GM12865 (cell line): Measurements from ENCODE around the gene TEX10.
"Not testable (repeated sequence)": the region's sequence is repeated elsewhere in the genome, so short reads cannot be mapped to it uniquely, and the experiment has no call there.

Experiments used
- DNase-seq: peaks from one replicate; pipeline ENCODE4 v3.0.0; 2010; ENCODE audit warnings: low read depth
- H3K4me3 ChIP-seq: 2 replicates; pipeline ENCODE4 v1.5.1; 2011; ENCODE audit warnings: mild to moderate bottlenecking, low read depth, low read length, control low read depth
- TF ChIP-seq, protein P1 (sequence below): IDR thresholded peaks from 2 replicates; pipeline ENCODE4 v1.5.1; 2011; ENCODE audit warnings: low read length, control low read depth, low read depth, inconsistent platforms; ENCODE audit not compliant: insufficient read depth; ENCODE audit errors: missing control alignments

Gene TEX10

DNA sequence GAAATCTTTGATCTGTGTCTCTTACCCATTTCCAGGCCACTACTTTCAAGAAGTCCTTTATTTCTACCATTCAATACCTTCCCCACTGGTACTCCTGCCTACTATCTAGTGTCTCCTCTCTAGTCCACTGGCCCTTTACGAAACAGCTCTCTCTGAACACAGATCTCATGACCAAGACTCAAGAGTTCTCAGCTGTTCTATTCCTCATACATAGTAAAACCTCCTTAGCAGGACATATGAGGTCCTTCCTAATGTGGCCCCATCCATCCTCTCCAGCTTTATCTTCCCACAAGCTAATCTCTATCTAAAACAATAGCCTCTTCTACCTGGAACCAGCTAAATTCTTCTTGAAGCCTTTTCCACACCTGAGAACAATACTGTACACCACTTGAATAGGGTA lies 2.6 kb downstream of the TEX10 start:
- no peak overlapping the region for H3K4me3 ChIP-seq
- TF ChIP-seq, protein P1, sequence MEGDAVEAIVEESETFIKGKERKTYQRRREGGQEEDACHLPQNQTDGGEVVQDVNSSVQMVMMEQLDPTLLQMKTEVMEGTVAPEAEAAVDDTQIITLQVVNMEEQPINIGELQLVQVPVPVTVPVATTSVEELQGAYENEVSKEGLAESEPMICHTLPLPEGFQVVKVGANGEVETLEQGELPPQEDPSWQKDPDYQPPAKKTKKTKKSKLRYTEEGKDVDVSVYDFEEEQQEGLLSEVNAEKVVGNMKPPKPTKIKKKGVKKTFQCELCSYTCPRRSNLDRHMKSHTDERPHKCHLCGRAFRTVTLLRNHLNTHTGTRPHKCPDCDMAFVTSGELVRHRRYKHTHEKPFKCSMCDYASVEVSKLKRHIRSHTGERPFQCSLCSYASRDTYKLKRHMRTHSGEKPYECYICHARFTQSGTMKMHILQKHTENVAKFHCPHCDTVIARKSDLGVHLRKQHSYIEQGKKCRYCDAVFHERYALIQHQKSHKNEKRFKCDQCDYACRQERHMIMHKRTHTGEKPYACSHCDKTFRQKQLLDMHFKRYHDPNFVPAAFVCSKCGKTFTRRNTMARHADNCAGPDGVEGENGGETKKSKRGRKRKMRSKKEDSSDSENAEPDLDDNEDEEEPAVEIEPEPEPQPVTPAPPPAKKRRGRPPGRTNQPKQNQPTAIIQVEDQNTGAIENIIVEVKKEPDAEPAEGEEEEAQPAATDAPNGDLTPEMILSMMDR: no peak
- DNase-seq: no peak

DNA sequence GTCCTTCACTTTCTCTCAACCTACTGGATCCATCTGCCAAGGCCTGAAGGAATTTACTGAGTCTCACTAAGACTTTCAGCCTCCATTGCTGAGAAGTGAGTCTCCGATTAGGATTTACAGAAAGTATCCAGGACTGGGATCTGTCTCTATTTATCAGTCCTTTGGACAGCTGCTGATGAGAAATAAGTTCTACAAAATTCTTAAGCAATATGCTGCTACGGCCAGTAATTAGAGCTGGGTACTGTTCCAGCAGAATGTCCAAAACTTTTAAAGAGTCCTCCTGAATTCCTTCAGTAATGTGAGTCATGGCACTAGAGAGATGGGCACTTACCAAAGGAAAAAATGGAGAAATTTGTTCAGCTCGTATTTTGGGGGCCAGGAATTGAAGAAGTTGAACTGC lies 5.9 kb downstream of the TEX10 start:
- no peak for DNase-seq
- no peak overlapping the region for H3K4me3 ChIP-seq
- TF ChIP-seq, protein P1: no peak

DNA sequence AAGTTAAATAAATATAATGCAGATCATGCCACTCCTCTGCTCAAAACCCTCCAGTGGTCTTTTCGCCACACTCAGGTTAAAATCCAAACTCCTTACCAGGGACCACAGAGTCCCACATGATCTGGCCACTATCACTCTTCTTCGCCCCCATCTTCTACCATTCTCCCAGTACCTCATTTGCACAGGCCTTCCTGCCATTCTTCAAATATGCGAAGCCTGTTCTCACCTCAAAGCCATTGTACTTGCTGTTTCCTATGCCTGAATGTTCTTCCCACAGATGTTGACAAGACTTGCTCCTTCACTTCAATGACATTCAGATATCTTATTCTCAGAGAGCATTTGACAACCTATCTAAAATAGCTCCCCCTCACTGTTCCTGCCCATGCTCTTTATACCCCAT lies 10.9 kb downstream of the TEX10 start:
- H3K4me3 ChIP-seq: no peak overlapping the region
- TF ChIP-seq, protein P1: no peak
- DNase-seq: no peak

DNA sequence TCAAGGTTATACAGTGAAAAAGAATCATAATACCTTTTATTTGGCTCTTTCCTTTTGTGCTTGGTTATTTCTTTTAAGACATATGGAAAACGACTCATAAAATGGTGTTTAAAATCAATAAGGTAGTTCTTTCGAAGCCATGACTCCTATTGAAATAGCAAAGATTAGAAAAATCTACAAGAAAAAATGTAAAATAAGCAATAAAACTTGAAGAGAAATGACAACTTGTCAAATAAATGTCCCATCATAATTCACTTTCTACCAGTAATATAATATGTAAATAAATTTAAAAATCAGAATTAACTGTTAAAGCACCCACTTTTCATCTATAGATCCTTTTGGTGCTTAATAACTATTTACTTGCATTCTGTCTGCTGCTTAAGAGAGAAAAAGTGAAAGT lies 12.5 kb downstream of the TEX10 start:
- H3K4me3 ChIP-seq: no peak overlapping the region
- no peak for DNase-seq
- TF ChIP-seq, protein P1: no peak

DNA sequence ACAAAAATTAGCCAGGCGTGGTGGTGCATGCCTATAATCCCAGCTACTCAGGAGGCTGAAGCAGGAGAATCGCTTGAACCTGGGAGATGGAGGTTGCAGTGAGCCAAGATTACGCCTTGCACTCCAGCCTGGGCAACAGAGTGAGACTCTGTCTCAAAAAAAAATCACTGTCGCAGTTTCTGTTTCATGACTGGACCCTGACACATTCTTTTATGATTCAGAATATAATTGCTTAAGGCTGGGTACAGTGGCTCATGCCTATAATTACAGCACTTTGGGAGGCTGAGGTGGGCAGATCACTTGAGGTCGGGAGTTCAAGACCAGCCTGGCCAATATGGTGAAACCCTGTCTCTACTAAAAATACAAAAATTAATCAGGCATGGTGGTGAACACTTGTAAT lies 14.0 kb downstream of the TEX10 start:
- not testable (repeated sequence) for DNase-seq, H3K4me3 ChIP-seq

DNA sequence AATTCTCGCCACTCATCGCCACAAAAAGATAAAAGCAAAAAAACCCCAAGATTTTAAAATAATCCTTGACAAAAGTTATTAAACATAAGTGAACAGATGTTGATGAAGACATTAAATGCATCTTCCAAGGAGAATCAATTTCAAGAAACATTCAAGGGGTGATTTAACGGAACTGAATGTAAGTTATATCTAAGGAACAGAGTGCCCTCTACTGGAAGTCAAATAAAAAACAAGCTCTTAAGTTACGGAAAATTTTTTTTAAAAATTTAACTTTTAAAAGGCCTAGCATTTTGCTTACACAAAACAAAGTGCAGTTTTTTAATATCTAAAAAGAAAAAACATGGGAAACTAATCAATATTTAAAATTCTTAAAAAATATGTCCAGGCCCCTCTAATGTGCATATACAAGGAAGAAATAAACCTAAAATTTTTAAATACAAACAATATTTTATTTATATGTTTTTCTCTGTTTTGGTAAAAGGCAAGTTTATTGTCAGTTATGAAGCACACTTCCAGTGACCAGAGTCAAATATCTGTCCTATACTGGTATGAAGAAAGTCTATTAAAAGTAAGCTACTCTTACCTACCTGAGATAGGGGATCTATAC lies 28.0 kb downstream of the TEX10 start:
- peak; percentile 30 for DNase-seq
- TF ChIP-seq, protein P1: peak; percentile 24
- H3K4me3 ChIP-seq: no peak overlapping the region

DNA sequence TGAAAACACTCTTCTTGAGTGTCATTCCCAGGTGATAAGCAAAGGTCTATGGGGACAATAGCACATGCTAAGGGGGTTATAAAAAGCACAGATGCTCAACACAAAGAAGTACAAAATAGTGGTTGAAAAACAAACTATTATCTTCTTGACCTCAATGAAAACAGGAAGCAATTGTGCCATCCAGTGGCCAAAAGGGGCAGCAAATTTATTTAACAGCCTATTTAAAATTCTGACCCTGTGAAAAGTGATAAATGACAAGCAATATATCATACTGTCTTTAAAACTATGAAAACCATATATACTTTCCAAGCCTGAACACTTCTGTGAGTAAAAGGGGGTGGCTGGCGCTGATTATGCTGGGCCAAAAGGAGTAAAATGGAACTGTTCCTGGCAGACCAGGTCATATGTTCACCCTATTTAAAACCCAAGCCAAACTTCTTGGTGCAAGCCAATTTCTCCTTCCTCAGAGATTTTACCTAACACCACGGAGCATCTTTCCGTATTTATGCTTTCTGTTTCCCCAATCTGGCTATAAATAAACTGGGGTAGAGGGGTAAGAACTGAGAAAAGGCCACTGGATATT lies 29.7 kb downstream of the TEX10 start:
- no peak overlapping the region for H3K4me3 ChIP-seq
- peak; percentile 44 for DNase-seq
- TF ChIP-seq, protein P1: peak; percentile 57
